Amniotic stem cell (primary cell): Measurements from ENCODE around the gene TBC1D22A.
A peak's percentile ranks its signal among the peaks of the same experiment; 100 is the strongest.

Source experiments
- DNase-seq: peaks from one replicate; lab custom pipeline; 2025; lab: John Stamatoyannopoulos, UW

The TBC1D22A gene

GRCh38 chr22:46737105-46737975, 25.1 kb upstream of the TBC1D22A start:
- DNase-seq: no peak

DNA sequence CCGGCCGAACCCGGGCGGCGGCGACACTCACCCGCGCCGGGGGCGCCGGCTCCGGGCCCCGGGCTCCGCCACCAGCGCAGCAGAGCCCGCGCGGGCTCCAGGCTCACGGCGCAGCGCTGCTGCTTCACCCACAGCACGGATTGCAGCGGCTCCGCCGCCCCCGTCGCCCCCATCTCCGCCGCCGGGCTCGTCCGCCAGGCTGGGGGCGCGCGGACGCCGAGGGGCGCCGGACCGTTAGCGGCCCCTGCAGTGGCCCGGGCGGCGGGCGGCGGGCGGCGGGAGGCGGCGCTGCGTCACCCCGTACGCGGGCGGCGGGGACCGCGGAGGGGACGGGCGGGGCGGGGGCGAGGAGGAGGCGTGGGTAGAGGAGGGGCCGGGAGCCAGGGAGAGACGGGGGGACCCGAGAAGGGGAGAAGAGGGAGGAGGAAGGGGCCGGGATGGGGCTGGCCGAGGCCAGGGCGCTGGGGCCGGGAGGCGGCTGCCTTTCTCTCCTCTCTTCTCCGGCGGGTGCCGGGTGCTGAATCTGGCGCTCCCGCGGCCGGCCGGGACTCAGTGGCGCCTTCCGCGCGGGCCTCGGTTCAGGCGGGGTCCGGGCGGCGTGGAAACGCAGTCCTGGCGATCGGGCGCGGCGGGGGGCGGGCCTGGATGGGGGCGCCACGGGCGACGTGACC, 24.3 kb upstream of the TBC1D22A start, which contains the start of gene CERK:
Gene CERK (minus strand): TSS at position 277 of the 671 bp plus-strand sequence. CDS start 104 bp downstream, at position 173.
- no peak for DNase-seq

GRCh38 chr22:46738647-46739093, 23.8 kb upstream of the TBC1D22A start:
- no peak for DNase-seq

GRCh38 chr22:46739094-46739870, 23.2 kb upstream of the TBC1D22A start:
- peak; percentile 34 for DNase-seq

GRCh38 chr22:46740910-46741780, 21.3 kb upstream of the TBC1D22A start:
- no peak for DNase-seq

GRCh38 chr22:46741974-46742519, 20.4 kb upstream of the TBC1D22A start:
- no peak for DNase-seq

- DNase-seq: no peak
Observed at GRCh38 chr22:46742576-46743221, 19.8 kb upstream of the TBC1D22A start.

DNA sequence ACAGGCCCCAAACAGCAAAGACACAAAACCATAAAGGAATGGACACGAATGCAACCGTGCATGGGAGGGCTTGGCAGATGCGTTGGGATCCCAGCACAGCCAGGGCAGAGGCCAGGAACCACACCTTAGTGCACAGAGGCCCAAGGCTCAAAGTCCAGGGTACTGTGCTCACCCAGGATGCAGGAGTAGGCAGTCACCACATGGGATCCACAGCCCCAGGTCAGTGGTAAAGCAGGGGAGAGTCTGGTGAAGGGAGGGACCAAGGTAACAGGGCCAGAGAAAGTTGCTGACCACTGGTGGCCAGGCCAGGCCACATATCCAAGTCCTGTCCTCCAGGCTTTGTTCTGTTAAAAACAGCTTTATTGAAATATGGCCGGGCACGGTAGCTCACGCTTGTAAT, 17.9 kb upstream of the TBC1D22A start:
- DNase-seq: no peak

- DNase-seq: no peak
Observed at GRCh38 chr22:46746192-46746591, 16.3 kb upstream of the TBC1D22A start.

DNA sequence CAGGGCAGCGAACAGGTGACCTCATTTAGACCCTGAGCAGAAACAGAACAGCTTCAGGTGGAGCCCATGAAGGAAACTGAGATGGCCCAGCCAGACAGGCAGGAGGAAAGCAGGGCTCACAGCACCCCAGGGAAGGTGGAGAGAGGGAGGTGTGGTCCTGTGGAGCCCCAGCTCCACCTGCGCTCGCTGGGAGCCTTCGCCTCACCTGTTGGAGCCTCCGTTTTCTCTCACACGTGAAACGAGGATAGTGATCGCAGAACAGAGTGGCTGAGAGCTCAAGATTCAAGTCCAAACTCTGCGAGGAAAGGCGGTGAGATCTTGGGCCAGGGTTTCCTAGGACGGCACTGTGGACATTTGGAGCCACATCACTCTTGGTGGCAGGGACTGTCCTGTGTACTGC, 15.8 kb upstream of the TBC1D22A start:
- DNase-seq: no peak

DNA sequence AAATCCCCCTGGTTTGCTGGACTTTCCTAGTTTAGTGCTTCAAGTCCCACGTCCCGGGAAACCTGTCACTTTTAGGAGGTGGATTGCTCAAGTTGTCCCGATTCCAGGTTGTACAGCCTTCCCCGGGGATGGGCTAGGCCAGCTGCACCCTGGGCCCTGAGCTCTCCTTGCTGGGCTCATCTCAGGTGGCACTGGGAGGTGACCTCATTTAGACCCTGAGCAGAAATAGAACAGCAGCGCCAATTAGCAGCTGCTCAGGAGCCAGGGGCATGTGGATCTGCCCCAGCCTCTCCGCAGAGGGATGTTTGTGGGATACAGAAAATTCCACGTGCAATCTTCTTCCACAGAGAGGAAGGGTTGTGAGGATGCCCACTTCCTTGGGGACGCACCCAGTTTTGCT, 14.8 kb upstream of the TBC1D22A start:
- DNase-seq: no peak

GRCh38 chr22:46748206-46748907, 14.1 kb upstream of the TBC1D22A start:
- DNase-seq: no peak

DNA sequence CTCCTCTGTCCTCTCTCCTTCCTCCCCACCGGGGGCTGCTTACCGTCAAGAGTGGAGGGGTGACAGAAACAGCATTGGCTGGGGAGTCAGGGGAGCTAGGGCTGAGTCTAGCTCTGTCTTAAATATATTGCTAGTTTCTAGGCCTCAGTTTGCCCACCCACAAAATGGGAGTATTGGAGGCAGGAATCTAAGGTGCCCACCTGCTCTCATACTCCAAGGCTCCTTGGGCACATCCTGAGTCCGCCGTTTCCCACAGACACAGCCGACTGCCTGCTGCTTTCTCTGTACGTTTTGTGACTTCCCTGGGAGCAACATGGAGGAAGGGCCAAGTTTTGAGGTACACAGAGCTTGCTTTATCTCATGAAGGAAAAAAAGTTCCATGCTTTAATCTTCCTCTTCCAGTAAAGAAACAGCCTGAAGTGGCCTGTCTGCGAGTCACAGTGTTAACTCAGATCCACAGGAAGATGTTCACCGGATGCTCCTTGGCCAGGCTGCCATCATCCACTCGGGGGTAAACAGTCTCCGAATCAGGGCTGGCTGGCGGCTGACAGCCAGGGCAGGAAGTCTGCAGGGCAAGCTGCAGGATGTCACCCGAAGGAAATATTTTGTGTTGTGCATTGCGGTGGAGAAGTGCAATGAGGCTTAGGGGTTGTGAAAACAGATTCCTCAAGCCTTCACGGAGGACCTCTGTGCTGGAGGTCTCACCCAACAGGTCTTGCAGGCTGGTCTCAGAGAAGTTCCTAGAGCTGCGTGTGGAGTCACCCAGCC, 13.4 kb upstream of the TBC1D22A start:
- DNase-seq: no peak

GRCh38 chr22:46749682-46750529, 12.5 kb upstream of the TBC1D22A start:
- DNase-seq: no peak

GRCh38 chr22:46750530-46750800, 12.0 kb upstream of the TBC1D22A start:
- DNase-seq: no peak

DNA sequence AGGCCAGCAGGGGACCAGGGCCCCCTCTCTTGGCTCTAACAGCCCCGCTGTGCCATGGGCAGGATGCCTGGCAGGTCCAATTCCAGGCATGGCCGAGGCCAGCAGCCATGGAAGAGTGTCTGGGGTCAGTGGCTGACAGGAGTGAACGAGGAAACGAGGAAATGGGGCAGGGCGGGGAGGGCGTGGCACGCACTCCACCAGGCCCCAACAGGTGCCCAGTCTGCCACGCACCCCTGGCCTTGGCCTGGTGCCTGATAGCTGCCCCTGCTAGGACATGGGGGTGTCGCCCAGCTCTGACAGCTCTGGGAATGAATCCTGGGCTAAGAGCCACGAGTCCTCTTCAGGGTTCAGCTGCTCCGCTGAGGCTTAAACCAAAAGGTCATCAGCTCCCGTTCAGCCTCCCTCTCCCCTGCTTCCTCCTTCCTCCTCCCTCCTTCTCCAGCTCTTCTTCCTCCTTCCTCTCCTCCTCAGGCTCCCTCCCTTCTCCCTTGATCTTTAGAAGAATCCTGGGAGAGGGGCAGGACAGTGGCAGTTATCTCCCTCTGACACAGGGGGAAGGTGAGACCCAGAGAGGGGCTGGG, 11.5 kb upstream of the TBC1D22A start:
- no peak for DNase-seq

DNA sequence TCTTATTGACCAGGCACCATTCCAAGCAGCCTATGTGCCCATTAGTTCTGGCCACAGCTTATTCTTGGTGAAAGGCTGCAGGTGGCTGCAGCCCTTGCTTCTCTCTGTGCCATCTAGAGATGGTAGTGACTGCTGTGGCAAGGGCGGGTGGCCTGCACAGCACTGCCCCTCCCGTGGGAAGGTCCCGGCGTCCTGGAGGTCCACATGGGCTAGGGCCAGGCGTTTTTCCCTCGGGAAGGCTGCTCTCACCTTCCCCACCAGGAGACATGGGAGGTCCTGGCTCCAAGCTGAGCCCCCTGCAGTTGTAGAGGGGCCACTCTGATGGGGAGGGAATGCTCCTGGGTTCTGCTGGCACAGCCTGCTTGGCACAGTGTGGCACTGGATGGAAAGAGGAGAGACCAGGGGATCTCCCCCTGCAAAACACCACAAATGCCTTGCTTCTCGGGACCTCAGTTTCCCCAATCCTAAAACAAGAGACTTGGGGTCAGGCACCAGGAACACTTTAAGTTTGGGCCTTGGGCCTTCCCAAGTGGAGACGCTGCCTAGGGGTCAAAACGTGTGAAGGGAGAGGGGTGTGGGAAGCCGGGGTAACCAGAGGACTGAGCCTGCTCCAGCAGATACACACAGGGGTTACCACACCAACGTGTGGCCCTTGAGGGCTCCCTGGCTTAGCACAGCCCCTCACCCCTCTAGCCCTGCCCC, 10.0 kb upstream of the TBC1D22A start:
- no peak for DNase-seq

GRCh38 chr22:46752988-46753310, 9.5 kb upstream of the TBC1D22A start:
- DNase-seq: no peak
